Measurements from ENCODE around the gene KREMEN1. TPM values are rescaled to one million over a fixed set of nuclear protein-coding genes. Genes with fewer than 3 reads are reported as not detected.

KREMEN1 gene
- total RNA-seq, 1 experiment from 2014 or later, result 5.8 TPM

GRCh38 chr22:29136782-29137700 lies 64.2 kb downstream of the KREMEN1 start (continued):
- TF ChIP-seq FOXP4 (CRISPR knock-in tag; IDR thresholded peaks at IDR 0.05), result no peak
- no peak for TF ChIP-seq ZNF416 (CRISPR knock-in tag; IDR thresholded peaks at IDR 0.05)
- TF ChIP-seq SP1 (CRISPR knock-in tag; conservative IDR thresholded peaks at IDR 0.05), result no peak
- no peak for TF ChIP-seq ZNF138 (CRISPR knock-in tag; conservative IDR thresholded peaks at IDR 0.05)
- TF ChIP-seq, protein P1, sequence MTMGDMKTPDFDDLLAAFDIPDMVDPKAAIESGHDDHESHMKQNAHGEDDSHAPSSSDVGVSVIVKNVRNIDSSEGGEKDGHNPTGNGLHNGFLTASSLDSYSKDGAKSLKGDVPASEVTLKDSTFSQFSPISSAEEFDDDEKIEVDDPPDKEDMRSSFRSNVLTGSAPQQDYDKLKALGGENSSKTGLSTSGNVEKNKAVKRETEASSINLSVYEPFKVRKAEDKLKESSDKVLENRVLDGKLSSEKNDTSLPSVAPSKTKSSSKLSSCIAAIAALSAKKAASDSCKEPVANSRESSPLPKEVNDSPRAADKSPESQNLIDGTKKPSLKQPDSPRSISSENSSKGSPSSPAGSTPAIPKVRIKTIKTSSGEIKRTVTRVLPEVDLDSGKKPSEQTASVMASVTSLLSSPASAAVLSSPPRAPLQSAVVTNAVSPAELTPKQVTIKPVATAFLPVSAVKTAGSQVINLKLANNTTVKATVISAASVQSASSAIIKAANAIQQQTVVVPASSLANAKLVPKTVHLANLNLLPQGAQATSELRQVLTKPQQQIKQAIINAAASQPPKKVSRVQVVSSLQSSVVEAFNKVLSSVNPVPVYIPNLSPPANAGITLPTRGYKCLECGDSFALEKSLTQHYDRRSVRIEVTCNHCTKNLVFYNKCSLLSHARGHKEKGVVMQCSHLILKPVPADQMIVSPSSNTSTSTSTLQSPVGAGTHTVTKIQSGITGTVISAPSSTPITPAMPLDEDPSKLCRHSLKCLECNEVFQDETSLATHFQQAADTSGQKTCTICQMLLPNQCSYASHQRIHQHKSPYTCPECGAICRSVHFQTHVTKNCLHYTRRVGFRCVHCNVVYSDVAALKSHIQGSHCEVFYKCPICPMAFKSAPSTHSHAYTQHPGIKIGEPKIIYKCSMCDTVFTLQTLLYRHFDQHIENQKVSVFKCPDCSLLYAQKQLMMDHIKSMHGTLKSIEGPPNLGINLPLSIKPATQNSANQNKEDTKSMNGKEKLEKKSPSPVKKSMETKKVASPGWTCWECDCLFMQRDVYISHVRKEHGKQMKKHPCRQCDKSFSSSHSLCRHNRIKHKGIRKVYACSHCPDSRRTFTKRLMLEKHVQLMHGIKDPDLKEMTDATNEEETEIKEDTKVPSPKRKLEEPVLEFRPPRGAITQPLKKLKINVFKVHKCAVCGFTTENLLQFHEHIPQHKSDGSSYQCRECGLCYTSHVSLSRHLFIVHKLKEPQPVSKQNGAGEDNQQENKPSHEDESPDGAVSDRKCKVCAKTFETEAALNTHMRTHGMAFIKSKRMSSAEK (CRISPR knock-in tag; IDR thresholded peaks at IDR 0.05; ENCODE audit: borderline replicate concordance), result no peak

DNA sequence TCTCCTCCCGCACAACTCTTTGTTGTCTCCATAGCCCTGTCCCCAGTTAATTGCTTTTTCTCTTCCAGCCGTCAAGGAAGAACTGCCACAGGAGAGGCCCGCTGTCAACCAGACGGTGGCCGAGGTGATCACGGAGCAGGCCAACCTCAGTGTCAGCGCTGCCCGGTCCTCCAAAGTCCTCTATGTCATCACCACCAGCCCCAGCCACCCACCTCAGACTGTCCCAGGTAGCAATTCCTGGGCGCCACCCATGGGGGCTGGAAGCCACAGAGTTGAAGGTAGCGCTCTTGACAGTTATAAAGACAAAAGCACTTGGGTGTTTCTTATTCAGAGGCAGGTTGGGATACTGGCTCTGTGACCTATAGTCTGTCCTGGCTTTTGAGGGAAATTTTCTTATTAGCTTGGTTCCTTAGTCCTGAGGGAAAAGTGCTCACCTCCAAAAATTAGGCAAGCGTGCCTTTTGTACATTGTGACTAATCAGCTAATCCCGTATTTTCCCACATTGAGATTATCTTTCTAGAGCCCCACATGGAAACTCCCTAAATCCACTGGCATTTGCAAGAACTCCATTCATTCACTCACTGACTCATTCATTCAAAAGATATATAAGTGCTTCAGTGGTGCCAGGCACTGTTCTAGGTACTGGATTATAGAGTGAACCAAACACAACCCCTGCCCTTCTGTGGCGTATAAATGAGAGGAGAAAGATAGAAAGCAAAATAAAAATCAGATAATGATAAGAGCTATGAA lies 65.9 kb downstream of the KREMEN1 start:
- peaks cover 26% of the 10 kb centered on the region for H3K4me1 Mint-ChIP-seq
- no peak for ATAC-seq
- CTCF ChIA-PET, result interaction anchor here (0.6 to 7.8 kb wide), 2 partner anchors 16 to 37 kb away, joined by 5 to 66 read pairs; no protein-coding TSS in a partner anchor

DNA sequence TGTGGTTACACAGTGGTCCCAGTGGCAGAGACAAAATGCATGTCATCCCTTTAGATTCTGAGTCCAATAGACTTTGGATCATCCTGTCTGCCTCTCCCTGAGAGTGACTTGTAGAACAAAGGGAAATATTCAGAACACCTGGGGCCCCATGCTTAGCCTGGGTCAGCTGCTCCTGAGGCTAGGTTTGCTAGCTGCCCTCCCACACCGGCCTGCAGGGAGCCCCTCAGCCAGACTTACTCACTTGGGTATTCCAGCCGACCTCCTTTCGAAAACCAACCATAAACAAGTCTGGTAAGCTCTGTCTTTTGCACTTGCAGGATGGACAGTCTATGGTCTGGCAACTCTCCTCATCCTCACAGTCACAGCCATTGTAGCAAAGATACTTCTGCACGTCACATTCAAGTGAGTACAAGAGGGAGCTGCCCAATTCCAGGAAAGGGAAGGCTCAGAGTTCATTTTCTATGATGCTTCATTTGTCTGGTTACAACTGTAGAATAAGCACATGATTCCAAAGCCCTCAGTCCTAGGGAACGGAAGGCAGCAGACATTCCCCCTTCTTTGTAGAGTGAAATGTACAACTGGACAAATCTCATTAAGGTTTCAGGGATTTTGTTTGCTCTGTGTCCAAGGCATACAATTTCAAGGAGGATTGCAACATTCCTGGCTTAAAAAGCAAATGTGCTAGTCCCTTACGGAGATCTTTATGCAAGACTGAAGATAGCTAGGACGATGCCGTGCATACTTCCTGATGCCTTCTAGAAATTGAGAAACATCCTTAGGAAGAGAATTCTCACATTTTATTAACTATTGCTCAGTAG lies 67.3 kb downstream of the KREMEN1 start:
- Mint-ChIP-seq H3K27ac (no peak overlapping the region), H3K4me3 (no peak overlapping the region), H3K4me1 (peaks cover 26% of the 10 kb centered on the region), H3K27me3 (ENCODE audit: low read depth) (no peaks in the 10 kb centered on the region), H3K36me3 (peaks cover 3% of the 10 kb centered on the region; the same call in 1 of the 2 replicates), H3K9me3 (no peaks in the 10 kb centered on the region)
- POLR2A ChIA-PET, result interaction anchor here (0.7 kb wide), 1 partner anchor 66 kb away, joined by 3 read pairs; no protein-coding TSS in a partner anchor
- ATAC-seq (no peak; the same call in 1 of the 2 replicates), DNase-seq (ENCODE audit: low spot score) (no peak)
- CTCF ChIA-PET, result interaction anchor here (2.0 to 7.8 kb wide), 2 partner anchors 15 to 63 kb away, joined by 6 to 66 read pairs; no protein-coding TSS in a partner anchor
- TF ChIP-seq EMX1 (CRISPR knock-in tag; IDR thresholded peaks at IDR 0.05) (no peak), TP53 (CRISPR knock-in tag; IDR thresholded peaks at IDR 0.05) (no peak), ZBTB21 (CRISPR knock-in tag; IDR thresholded peaks at IDR 0.05; ENCODE audit: borderline replicate concordance) (no peak), ETV6 (CRISPR knock-in tag; IDR thresholded peaks at IDR 0.05) (no peak), FOXK1 (CRISPR knock-in tag; IDR thresholded peaks at IDR 0.05) (no peak), NR3C1 (CRISPR knock-in tag; conservative IDR thresholded peaks at IDR 0.05; ENCODE audit: low read depth) (no peak), SMAD3 (CRISPR knock-in tag; IDR thresholded peaks at IDR 0.05; ENCODE audit: borderline replicate concordance) (no peak), ZNF263 (CRISPR knock-in tag; IDR thresholded peaks at IDR 0.05; ENCODE audit: low read depth) (no peak), NR2C2 (CRISPR knock-in tag; IDR thresholded peaks at IDR 0.05) (no peak)
- TF ChIP-seq, protein P2, sequence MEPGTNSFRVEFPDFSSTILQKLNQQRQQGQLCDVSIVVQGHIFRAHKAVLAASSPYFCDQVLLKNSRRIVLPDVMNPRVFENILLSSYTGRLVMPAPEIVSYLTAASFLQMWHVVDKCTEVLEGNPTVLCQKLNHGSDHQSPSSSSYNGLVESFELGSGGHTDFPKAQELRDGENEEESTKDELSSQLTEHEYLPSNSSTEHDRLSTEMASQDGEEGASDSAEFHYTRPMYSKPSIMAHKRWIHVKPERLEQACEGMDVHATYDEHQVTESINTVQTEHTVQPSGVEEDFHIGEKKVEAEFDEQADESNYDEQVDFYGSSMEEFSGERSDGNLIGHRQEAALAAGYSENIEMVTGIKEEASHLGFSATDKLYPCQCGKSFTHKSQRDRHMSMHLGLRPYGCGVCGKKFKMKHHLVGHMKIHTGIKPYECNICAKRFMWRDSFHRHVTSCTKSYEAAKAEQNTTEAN (CRISPR knock-in tag; IDR thresholded peaks at IDR 0.05), result no peak

More for the DNA sequence above, 65.9 kb downstream of the KREMEN1 start:
- no peak for DNase-seq (ENCODE audit: low spot score)
- Mint-ChIP-seq H3K4me3 (no peak overlapping the region), H3K9me3 (0 out of 2 replicates have a peak, but pooled peaks cover 1% of the 10 kb centered on the region), H3K27ac (no peak overlapping the region), H3K27me3 (ENCODE audit: low read depth) (no peaks in the 10 kb centered on the region), H3K36me3 (peaks cover 3% of the 10 kb centered on the region; the same call in 1 of the 2 replicates)
- POLR2A ChIA-PET, result no interaction called here
- TF ChIP-seq ATF1 (CRISPR knock-in tag; IDR thresholded peaks at IDR 0.05) (no peak), TEAD1 (CRISPR knock-in tag; IDR thresholded peaks at IDR 0.05) (no peak), GABPB1 (CRISPR knock-in tag; IDR thresholded peaks at IDR 0.05) (no peak), GRHL2 (CRISPR knock-in tag; IDR thresholded peaks at IDR 0.05; ENCODE audit: insufficient replicate concordance, severe bottlenecking) (no peak), NR1H2 (CRISPR knock-in tag; IDR thresholded peaks at IDR 0.05) (no peak), SP1 (CRISPR knock-in tag; conservative IDR thresholded peaks at IDR 0.05) (no peak), FOXJ3 (CRISPR knock-in tag; IDR thresholded peaks at IDR 0.05; ENCODE audit: borderline replicate concordance) (no peak)

Measured in WTC11 (cell line).